ENCODE measurements around the gene AMBRA1. TPM values are rescaled to one million over a fixed set of nuclear protein-coding genes. Genes with fewer than 3 reads are reported as not detected.

The AMBRA1 gene
- total RNA-seq, 3 donors from 2014 or later (not counting 1 experiment from before 2014, with no cell fraction given) = 41.3 to 52.7 (median 46.2) TPM

DNA sequence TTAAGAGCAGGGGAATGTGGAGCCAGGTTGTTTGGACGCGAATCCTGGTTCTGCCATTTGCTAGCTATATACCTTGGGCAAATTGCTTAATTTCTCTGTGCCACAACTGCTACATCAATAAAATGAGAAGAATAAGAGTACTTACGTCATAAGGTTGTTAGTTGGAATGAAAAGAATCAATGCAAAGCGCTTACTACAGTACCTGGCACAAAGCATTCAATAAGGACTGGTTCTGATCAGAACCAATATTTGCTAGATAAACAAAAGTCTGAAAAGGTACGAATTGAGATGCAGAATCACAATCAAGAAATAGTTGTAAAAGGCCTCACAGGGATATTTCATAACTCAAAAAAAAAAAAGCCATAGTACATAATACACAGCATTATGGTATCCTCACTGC, 11.2 kb downstream of the AMBRA1 start:
- H3K27ac Mint-ChIP-seq = no peak overlapping the region
- WGBS (ENCODE audit: insufficient coverage) = 99% methylated on average over 5 of the region's 5 CpGs
- ATAC-seq = no peak

DNA sequence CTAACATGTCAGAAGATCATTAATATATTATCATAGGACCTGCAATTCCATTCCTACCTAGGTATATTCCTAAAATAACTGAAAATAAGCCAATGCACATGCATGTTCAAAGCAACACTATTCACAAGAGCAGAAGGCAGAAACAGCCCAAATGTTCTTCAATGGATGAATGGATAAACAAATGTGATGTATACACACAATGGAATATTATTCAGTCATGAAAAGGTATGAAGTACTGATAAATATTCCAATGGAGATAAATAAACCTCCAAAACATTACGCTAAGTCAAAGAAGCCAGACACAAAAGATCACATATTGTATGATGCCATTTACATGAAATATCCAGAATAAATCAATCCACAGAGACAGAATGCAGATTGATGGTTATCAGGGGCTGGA, 16.8 kb downstream of the AMBRA1 start:
- DNase-seq (no peak), ATAC-seq (no peak)
- Histone ChIP-seq H3K27me3 (ENCODE audit: control insufficient read depth, insufficient read depth, low read length) (no peaks in the 10 kb centered on the region), H3K36me3 (ENCODE audit: control insufficient read depth, insufficient read depth, low read length) (no peaks in the 10 kb centered on the region), H3K27ac (ENCODE audit: low read length) (no peak overlapping the region), H3K9me3 (ENCODE audit: control insufficient read depth, insufficient read depth, low read length) (no peaks in the 10 kb centered on the region), H3K4me3 (ENCODE audit: low read length) (no peak overlapping the region), H3K4me1 (ENCODE audit: control insufficient read depth, insufficient read depth, low read length) (no peaks in the 10 kb centered on the region)
- no peak overlapping the region for H3K27ac Mint-ChIP-seq
- WGBS (ENCODE audit: insufficient coverage) = no CpG with 5 or more reads among the region's 1 CpG
- intact Hi-C loops (cut with micrococcal nuclease) = no loop called here
- H3K27me3 Mint-ChIP-seq (ENCODE audit: low read depth in 2 of 2) = no peaks in the 10 kb centered on the region
- H3K36me3 Mint-ChIP-seq = no peaks in the 10 kb centered on the region
- no peak overlapping the region for H3K4me3 Mint-ChIP-seq
- TF ChIP-seq, protein P1, sequence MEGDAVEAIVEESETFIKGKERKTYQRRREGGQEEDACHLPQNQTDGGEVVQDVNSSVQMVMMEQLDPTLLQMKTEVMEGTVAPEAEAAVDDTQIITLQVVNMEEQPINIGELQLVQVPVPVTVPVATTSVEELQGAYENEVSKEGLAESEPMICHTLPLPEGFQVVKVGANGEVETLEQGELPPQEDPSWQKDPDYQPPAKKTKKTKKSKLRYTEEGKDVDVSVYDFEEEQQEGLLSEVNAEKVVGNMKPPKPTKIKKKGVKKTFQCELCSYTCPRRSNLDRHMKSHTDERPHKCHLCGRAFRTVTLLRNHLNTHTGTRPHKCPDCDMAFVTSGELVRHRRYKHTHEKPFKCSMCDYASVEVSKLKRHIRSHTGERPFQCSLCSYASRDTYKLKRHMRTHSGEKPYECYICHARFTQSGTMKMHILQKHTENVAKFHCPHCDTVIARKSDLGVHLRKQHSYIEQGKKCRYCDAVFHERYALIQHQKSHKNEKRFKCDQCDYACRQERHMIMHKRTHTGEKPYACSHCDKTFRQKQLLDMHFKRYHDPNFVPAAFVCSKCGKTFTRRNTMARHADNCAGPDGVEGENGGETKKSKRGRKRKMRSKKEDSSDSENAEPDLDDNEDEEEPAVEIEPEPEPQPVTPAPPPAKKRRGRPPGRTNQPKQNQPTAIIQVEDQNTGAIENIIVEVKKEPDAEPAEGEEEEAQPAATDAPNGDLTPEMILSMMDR (IDR thresholded peaks at IDR 0.05) = no peak
- H3K4me1 Mint-ChIP-seq = peaks cover 33 to 47% of the 10 kb centered on the region in 2 donors
- H3K9me3 Mint-ChIP-seq = no peaks in the 10 kb centered on the region

More for the DNA sequence above, 11.2 kb downstream of the AMBRA1 start:
- Histone ChIP-seq H3K36me3 (ENCODE audit: control insufficient read depth, insufficient read depth, low read length) (no peaks in the 10 kb centered on the region), H3K27me3 (ENCODE audit: control insufficient read depth, insufficient read depth, low read length) (no peaks in the 10 kb centered on the region), H3K27ac (ENCODE audit: low read length) (no peak overlapping the region), H3K4me1 (ENCODE audit: control insufficient read depth, insufficient read depth, low read length) (no peaks in the 10 kb centered on the region), H3K9me3 (ENCODE audit: control insufficient read depth, insufficient read depth, low read length) (no peaks in the 10 kb centered on the region), H3K4me3 (ENCODE audit: low read length) (no peak overlapping the region)
- Mint-ChIP-seq H3K4me3 (no peak overlapping the region), H3K36me3 (no peaks in the 10 kb centered on the region), H3K27me3 (ENCODE audit: low read depth in 2 of 2) (no peaks in the 10 kb centered on the region), H3K4me1 (peaks cover 22 to 29% of the 10 kb centered on the region in 2 donors), H3K9me3 (no peaks in the 10 kb centered on the region)
- intact Hi-C loops (cut with micrococcal nuclease) = no loop called here
- DNase-seq = no peak
- TF ChIP-seq, protein P1 (IDR thresholded peaks at IDR 0.05) = no peak

- no peak for ATAC-seq
- Histone ChIP-seq H3K27ac (ENCODE audit: low read length) (no peak overlapping the region), H3K9me3 (ENCODE audit: control insufficient read depth, insufficient read depth, low read length) (no peaks in the 10 kb centered on the region), H3K27me3 (ENCODE audit: control insufficient read depth, insufficient read depth, low read length) (no peaks in the 10 kb centered on the region), H3K4me1 (ENCODE audit: control insufficient read depth, insufficient read depth, low read length) (peaks cover 5% of the 10 kb centered on the region), H3K36me3 (ENCODE audit: control insufficient read depth, insufficient read depth, low read length) (no peaks in the 10 kb centered on the region), H3K4me3 (ENCODE audit: low read length) (no peak overlapping the region)
- no peak for DNase-seq
- no peaks in the 10 kb centered on the region for H3K9me3 Mint-ChIP-seq
- WGBS (ENCODE audit: insufficient coverage) = no CpG with 5 or more reads among the region's 1 CpG
- no peaks in the 10 kb centered on the region for H3K36me3 Mint-ChIP-seq
- H3K4me3 Mint-ChIP-seq = no peak overlapping the region
- peaks cover 31 to 45% of the 10 kb centered on the region in 2 donors for H3K4me1 Mint-ChIP-seq
- no peak overlapping the region for H3K27ac Mint-ChIP-seq
- TF ChIP-seq, protein P1 (IDR thresholded peaks at IDR 0.05) = no peak
- intact Hi-C loops (cut with micrococcal nuclease) = no loop called here
- no peaks in the 10 kb centered on the region for H3K27me3 Mint-ChIP-seq (ENCODE audit: low read depth in 2 of 2)
These were observed 19.2 kb downstream of the AMBRA1 start for GRCh38 chr11:46574656-46575055.

DNA sequence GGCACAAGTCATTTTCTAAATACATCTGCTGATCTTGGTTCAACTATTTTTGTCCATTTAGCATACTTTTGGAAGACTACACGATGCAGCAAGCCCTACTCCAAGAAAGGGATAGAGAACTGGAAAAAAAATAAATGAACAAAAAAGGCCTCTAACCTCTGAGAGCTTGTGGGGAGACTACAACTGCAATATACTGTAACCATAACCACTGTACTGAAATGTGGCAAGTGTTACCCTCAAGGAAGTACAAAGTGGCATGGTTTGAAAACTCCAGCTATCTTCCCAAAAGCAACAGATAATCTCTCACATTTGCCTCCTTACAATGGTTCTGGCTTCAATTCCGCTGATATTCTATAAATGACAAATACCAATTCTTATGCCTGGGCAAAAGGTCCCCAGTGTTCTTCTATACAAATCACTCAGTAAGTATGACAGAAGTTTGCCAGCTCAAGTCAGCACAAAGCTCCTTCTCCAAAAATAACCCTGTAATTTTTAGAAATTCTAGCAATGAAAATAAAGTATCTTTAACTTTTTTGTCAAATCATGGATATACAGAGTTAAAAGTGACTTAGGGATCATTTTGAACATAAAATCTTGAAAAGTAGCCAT, 22.9 kb downstream of the AMBRA1 start:
- H3K4me1 Mint-ChIP-seq = peaks cover 19 to 29% of the 10 kb centered on the region in 2 donors
- H3K27me3 Mint-ChIP-seq (ENCODE audit: low read depth in 2 of 2) = no peaks in the 10 kb centered on the region
- TF ChIP-seq, protein P1 (IDR thresholded peaks at IDR 0.05) = no peak
- peaks cover 5% of the 10 kb centered on the region for H3K4me1 ChIP-seq (ENCODE audit: control insufficient read depth, insufficient read depth, low read length)
- no peak overlapping the region for H3K27ac ChIP-seq (ENCODE audit: low read length)
- peak; percentile 44 to 84 (median 50) for ATAC-seq
- H3K36me3 Mint-ChIP-seq = no peaks in the 10 kb centered on the region
- no peaks in the 10 kb centered on the region for H3K27me3 ChIP-seq (ENCODE audit: control insufficient read depth, insufficient read depth, low read length)
- no peaks in the 10 kb centered on the region for H3K9me3 Mint-ChIP-seq
- H3K36me3 ChIP-seq (ENCODE audit: control insufficient read depth, insufficient read depth, low read length) = no peaks in the 10 kb centered on the region
- peak overlapping the region; percentile 29 to 52 for H3K27ac Mint-ChIP-seq
- no peaks in the 10 kb centered on the region for H3K9me3 ChIP-seq (ENCODE audit: control insufficient read depth, insufficient read depth, low read length)
- H3K4me3 ChIP-seq (ENCODE audit: low read length) = no peak overlapping the region
- no peak for DNase-seq
- intact Hi-C loops (cut with micrococcal nuclease) = no loop called here
- WGBS (ENCODE audit: insufficient coverage) = 58% methylated on average over 2 of the region's 2 CpGs
- peak overlapping the region; percentile 29 for H3K4me3 Mint-ChIP-seq

All from natural killer cell (primary cell).